ENCODE data around the gene CSMD2. TPM values are rescaled to one million over a fixed set of nuclear protein-coding genes. Genes with fewer than 3 reads are reported as not detected.

CSMD2 gene
- total RNA-seq, 2 experiments from 2014 or later = not detected

DNA sequence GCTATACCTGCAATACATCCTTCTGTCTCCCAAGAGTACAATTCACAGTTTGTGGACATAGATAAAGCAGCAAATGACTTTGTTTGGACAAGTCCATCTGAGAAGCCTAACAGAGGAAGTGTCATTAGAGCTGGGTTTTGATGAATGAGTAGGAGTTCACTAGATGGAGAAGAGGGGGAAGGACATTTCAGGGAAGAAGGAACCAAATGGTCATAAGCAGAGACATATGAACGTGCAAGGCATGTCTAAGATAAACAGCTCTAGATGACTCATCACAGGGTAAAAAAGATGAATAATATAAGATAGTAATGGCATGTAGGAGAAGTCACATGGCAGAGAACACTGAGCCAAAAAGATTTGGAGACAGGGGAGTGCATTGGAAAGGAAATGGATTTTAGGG, 246.7 kb downstream of the CSMD2 start:
- no peak overlapping the region for H3K4me3 Mint-ChIP-seq
- DNase-seq = no peak
- ATAC-seq = no peak
- CTCF ChIA-PET = no interaction called here
- no peaks in the 10 kb centered on the region for H3K36me3 Mint-ChIP-seq (ENCODE audit: low read depth)
- POLR2A ChIA-PET = no interaction called here
- intact Hi-C loops (cut with micrococcal nuclease) = no loop called here
- H3K4me1 Mint-ChIP-seq (ENCODE audit: low read depth) = no peaks in the 10 kb centered on the region
- no peaks in the 10 kb centered on the region for H3K9me3 Mint-ChIP-seq
- peaks cover 3% of the 10 kb centered on the region for H3K27me3 Mint-ChIP-seq
- H3K27ac Mint-ChIP-seq = no peak overlapping the region
- TF ChIP-seq, protein P1, sequence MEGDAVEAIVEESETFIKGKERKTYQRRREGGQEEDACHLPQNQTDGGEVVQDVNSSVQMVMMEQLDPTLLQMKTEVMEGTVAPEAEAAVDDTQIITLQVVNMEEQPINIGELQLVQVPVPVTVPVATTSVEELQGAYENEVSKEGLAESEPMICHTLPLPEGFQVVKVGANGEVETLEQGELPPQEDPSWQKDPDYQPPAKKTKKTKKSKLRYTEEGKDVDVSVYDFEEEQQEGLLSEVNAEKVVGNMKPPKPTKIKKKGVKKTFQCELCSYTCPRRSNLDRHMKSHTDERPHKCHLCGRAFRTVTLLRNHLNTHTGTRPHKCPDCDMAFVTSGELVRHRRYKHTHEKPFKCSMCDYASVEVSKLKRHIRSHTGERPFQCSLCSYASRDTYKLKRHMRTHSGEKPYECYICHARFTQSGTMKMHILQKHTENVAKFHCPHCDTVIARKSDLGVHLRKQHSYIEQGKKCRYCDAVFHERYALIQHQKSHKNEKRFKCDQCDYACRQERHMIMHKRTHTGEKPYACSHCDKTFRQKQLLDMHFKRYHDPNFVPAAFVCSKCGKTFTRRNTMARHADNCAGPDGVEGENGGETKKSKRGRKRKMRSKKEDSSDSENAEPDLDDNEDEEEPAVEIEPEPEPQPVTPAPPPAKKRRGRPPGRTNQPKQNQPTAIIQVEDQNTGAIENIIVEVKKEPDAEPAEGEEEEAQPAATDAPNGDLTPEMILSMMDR (IDR thresholded peaks at IDR 0.05) = no peak

DNA sequence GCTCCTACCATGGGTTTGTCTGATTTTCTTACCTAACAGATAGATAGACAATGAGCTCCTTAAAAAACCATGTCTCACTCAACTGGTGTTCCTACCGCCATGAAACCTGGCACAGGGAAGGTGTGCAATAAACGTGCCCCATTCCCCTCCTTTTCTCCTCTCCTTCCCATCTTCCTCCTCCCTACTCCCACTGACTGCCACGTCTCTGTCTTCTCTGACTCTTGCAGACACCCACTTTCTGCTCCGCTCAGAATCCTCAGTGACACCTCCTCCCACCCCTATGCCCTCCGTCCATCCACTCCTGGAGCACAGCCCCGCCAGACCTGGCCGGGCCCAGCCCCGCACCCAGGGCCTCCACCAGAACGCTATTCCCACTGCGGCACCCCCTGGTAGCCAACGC, 248.2 kb downstream of the CSMD2 start:
- DNase-seq (no peak), ATAC-seq (no peak)
- Mint-ChIP-seq H3K4me1 (ENCODE audit: low read depth) (no peaks in the 10 kb centered on the region), H3K36me3 (ENCODE audit: low read depth) (no peaks in the 10 kb centered on the region), H3K9me3 (no peaks in the 10 kb centered on the region), H3K27ac (no peak overlapping the region), H3K4me3 (no peak overlapping the region), H3K27me3 (peaks cover 6% of the 10 kb centered on the region)
- ChIA-PET POLR2A (no interaction called here), CTCF (no interaction called here)
- TF ChIP-seq, protein P1 (IDR thresholded peaks at IDR 0.05) = no peak
- intact Hi-C loops (cut with micrococcal nuclease) = no loop called here

- CTCF ChIA-PET = no interaction called here
- Mint-ChIP-seq H3K9me3 (no peaks in the 10 kb centered on the region), H3K4me3 (no peak overlapping the region), H3K4me1 (ENCODE audit: low read depth) (no peaks in the 10 kb centered on the region), H3K36me3 (ENCODE audit: low read depth) (no peaks in the 10 kb centered on the region), H3K27me3 (peaks cover 6% of the 10 kb centered on the region), H3K27ac (no peak overlapping the region)
- DNase-seq (no peak), ATAC-seq (no peak)
- POLR2A ChIA-PET = no interaction called here
- TF ChIP-seq, protein P1 (IDR thresholded peaks at IDR 0.05) = no peak
- intact Hi-C loops (cut with micrococcal nuclease) = no loop called here
These were observed 250.5 kb downstream of the CSMD2 start for GRCh38 chr1:33914531-33914930.

DNA sequence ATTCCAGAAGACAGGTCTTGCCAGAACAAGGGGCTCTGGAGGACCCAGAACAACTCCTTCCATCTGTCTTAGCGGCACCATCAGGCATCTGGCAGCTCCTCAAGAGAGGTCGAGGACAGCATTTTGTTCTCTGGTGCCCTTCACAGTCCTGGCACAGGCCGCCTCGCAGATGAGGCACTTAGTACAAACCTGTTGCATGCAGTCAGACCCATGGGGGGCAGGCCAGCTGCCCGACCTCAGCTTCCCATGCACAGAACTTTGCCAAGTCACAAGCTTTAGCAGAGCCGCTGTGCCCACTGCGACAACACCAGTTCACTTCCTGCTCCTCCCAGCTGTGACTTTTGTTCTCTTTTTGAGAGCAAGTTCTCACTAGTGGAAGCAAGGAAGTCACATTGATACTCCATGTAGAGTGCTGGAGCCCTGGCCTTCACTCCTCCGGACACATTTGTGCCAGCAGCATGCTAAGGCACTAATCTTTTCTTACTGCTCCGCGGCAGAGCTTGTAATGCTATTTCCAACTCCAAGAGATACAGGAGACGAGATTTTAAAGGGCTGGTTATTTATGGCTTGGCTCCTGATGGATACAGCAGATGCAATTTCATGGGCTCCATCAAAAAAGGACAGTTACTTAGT, 256.6 kb downstream of the CSMD2 start:
- POLR2A ChIA-PET = no interaction called here

GRCh38 chr1:33906156-33906555, 258.9 kb downstream of the CSMD2 start:
- Mint-ChIP-seq H3K9me3 (no peaks in the 10 kb centered on the region), H3K4me3 (no peak overlapping the region), H3K36me3 (ENCODE audit: low read depth) (no peaks in the 10 kb centered on the region), H3K4me1 (ENCODE audit: low read depth) (no peaks in the 10 kb centered on the region), H3K27me3 (peaks cover 9% of the 10 kb centered on the region), H3K27ac (no peak overlapping the region)
- CTCF ChIA-PET = no interaction called here
- POLR2A ChIA-PET = no interaction called here
- TF ChIP-seq, protein P1 (IDR thresholded peaks at IDR 0.05) = no peak
- ATAC-seq (no peak), DNase-seq (no peak)
- intact Hi-C loops (cut with micrococcal nuclease) = no loop called here

More for the DNA sequence above, 256.6 kb downstream of the CSMD2 start:
- H3K9me3 Mint-ChIP-seq = no peaks in the 10 kb centered on the region
- no peak for ATAC-seq
- intact Hi-C loops (cut with micrococcal nuclease) = no loop called here
- no peaks in the 10 kb centered on the region for H3K4me1 Mint-ChIP-seq (ENCODE audit: low read depth)
- H3K4me3 Mint-ChIP-seq = no peak overlapping the region
- peaks cover 11% of the 10 kb centered on the region for H3K27me3 Mint-ChIP-seq
- no peak overlapping the region for H3K27ac Mint-ChIP-seq
- H3K36me3 Mint-ChIP-seq (ENCODE audit: low read depth) = no peaks in the 10 kb centered on the region
- TF ChIP-seq, protein P1 (IDR thresholded peaks at IDR 0.05) = no peak
- no peak for DNase-seq
- CTCF ChIA-PET = no interaction called here
